SK-N-SH (cell line): ENCODE results near the gene FANCL.
"Not testable (repeated sequence)": the region's sequence is repeated elsewhere in the genome, so short reads cannot be mapped to it uniquely, and the experiment has no call there.

Experiments
- NRF1 ChIP-seq: IDR thresholded peaks from 2 replicates; pipeline ENCODE4 v1.6.1; 2012; ENCODE audit warnings: low read depth, mild to moderate bottlenecking, low read length
- POLR2AphosphoS5 ChIP-seq: IDR thresholded peaks from 2 replicates; pipeline ENCODE4 v1.6.1; 2012; ENCODE audit warnings: low read depth, low read length
- TF ChIP-seq, protein P1 (sequence below): fragments of 200-600 bp; sonication (generic); IDR thresholded peaks from 2 replicates; pipeline ENCODE4 v1.6.1; 2017; ENCODE audit warnings: antibody characterized with exemption, mild to moderate bottlenecking, moderate library complexity

DNA sequence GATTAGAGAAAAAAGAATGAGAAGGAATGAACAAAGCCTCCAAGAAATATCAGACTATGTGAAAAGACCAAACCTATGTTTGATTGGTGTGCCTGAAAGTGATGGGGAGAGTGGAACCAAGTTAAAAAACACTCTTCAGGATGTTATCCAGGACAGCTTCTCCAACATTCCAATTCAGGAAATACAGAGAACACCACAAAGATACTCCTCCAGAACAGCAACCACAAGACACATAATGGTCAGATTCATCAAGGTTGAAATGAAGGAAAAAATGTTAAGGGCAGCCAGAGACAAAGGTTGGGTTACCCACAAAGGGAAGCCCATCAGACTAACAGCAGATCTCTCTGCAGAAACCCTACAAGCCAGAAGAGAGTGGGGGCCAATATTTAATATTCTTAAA is 71.3 kb downstream of the FANCL start:
- TF ChIP-seq, protein P1, sequence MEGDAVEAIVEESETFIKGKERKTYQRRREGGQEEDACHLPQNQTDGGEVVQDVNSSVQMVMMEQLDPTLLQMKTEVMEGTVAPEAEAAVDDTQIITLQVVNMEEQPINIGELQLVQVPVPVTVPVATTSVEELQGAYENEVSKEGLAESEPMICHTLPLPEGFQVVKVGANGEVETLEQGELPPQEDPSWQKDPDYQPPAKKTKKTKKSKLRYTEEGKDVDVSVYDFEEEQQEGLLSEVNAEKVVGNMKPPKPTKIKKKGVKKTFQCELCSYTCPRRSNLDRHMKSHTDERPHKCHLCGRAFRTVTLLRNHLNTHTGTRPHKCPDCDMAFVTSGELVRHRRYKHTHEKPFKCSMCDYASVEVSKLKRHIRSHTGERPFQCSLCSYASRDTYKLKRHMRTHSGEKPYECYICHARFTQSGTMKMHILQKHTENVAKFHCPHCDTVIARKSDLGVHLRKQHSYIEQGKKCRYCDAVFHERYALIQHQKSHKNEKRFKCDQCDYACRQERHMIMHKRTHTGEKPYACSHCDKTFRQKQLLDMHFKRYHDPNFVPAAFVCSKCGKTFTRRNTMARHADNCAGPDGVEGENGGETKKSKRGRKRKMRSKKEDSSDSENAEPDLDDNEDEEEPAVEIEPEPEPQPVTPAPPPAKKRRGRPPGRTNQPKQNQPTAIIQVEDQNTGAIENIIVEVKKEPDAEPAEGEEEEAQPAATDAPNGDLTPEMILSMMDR, result not testable (repeated sequence)
- TF ChIP-seq NRF1, POLR2AphosphoS5: not testable (repeated sequence)
